ENCODE results near the gene BMP8A.

BMP8A gene

GRCh38 chr1:39568208-39568607 is 76.8 kb downstream of the BMP8A start:
- TF ChIP-seq TAF1 (IDR thresholded peaks at IDR 0.05; ENCODE audit: borderline replicate concordance, insufficient read depth, low read length) (no peak), REST (IDR thresholded peaks at IDR 0.05; ENCODE audit: insufficient read depth in 1 of 2, low read depth in 2 of 2, low read length in 2 of 2) (no peak), POLR2AphosphoS5 (IDR thresholded peaks at IDR 0.05; ENCODE audit: low read depth, low read length) (no peak), SIN3A (IDR thresholded peaks at IDR 0.05; ENCODE audit: borderline replicate concordance, insufficient read depth, low read length) (no peak), FOXP2 (optimal IDR thresholded peaks at IDR 0.05; ENCODE audit: borderline replicate concordance, extremely low read depth, extremely low read length, insufficient read depth) (no peak)

GRCh38 chr1:39569034-39569433 is 77.6 kb downstream of the BMP8A start:
- no peak for TF ChIP-seq POLR2AphosphoS5 (IDR thresholded peaks at IDR 0.05; ENCODE audit: low read depth, low read length)
- TF ChIP-seq TAF1 (IDR thresholded peaks at IDR 0.05; ENCODE audit: borderline replicate concordance, insufficient read depth, low read length) = no peak
- no peak for TF ChIP-seq SIN3A (IDR thresholded peaks at IDR 0.05; ENCODE audit: borderline replicate concordance, insufficient read depth, low read length)
- TF ChIP-seq REST (IDR thresholded peaks at IDR 0.05; ENCODE audit: insufficient read depth in 1 of 2, low read depth in 2 of 2, low read length in 2 of 2) = no peak
- no peak for TF ChIP-seq FOXP2 (optimal IDR thresholded peaks at IDR 0.05; ENCODE audit: borderline replicate concordance, extremely low read depth, extremely low read length, insufficient read depth)

- TF ChIP-seq FOXP2 (optimal IDR thresholded peaks at IDR 0.05; ENCODE audit: borderline replicate concordance, extremely low read depth, extremely low read length, insufficient read depth) = no peak
- TF ChIP-seq SIN3A (IDR thresholded peaks at IDR 0.05; ENCODE audit: borderline replicate concordance, insufficient read depth, low read length) = no peak
- no peak for TF ChIP-seq TAF1 (IDR thresholded peaks at IDR 0.05; ENCODE audit: borderline replicate concordance, insufficient read depth, low read length)
- TF ChIP-seq POLR2AphosphoS5 (IDR thresholded peaks at IDR 0.05; ENCODE audit: low read depth, low read length) = no peak
- TF ChIP-seq REST (IDR thresholded peaks at IDR 0.05; ENCODE audit: insufficient read depth in 1 of 2, low read depth in 2 of 2, low read length in 2 of 2) = no peak
Measured at GRCh38 chr1:39570477-39571177, 79.2 kb downstream of the BMP8A start.

- TF ChIP-seq TAF1 (IDR thresholded peaks at IDR 0.05; ENCODE audit: borderline replicate concordance, insufficient read depth, low read length) (no peak), POLR2AphosphoS5 (IDR thresholded peaks at IDR 0.05; ENCODE audit: low read depth, low read length) (no peak), SIN3A (IDR thresholded peaks at IDR 0.05; ENCODE audit: borderline replicate concordance, insufficient read depth, low read length) (no peak), FOXP2 (optimal IDR thresholded peaks at IDR 0.05; ENCODE audit: borderline replicate concordance, extremely low read depth, extremely low read length, insufficient read depth) (no peak), REST (IDR thresholded peaks at IDR 0.05; ENCODE audit: insufficient read depth in 1 of 2, low read depth in 2 of 2, low read length in 2 of 2) (no peak)
Measured at GRCh38 chr1:39571178-39571483, 79.7 kb downstream of the BMP8A start.
